22Rv1 (cell line): ENCODE data around the gene LEUTX.

ENCODE experiments used
- CTCF ChIP-seq: fragments of 450-650 bp; IDR thresholded peaks from 2 replicates; pipeline ENCODE4 v1.5.1; 2017; ENCODE audit warnings: mild to moderate bottlenecking
- ZFX ChIP-seq: fragments of 450-650 bp; IDR thresholded peaks from 2 replicates; pipeline ENCODE4 v1.6.1; 2017; ENCODE audit warnings: antibody characterized with exemption, borderline replicate concordance

DNA sequence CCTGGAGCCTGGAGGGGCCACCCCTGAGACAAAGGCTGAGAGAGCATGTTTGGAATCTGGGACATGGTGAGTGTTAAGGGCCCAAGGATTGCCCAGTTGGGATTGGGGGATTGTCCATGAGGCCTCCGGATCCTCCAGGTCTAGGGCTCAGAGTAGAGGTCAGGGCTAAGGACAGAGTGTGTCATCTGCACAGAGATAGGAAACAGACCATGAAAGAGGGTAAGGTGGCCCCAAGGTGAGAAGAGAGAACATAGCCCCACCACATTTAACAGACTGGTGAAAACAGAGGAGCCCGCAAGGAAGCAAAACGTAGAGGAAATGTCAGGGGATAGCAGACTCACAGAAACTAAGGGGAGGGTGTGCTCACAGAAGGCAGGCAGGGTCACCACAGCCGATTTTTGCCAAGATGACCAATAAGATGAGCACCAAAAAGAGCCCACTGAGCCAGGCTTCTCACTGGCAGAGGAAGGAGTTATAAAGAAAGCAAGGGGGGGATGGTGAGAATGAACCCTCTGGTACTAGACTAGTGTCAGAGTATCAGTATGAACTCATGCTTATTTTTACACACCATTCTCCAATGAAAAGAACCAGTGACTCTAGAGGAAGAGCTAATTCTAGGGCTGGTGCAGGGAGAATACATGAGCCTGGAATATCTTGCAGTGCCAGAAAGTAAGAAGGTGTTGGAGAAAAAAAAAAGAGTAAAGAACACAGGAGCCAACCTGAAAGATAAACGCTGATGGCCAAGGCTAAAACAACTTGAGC lies 37.8 kb downstream of the LEUTX start:
- TF ChIP-seq CTCF: no peak
- no peak for TF ChIP-seq ZFX
